ENCODE measurements around the gene MARCHF2.
"Not testable (repeated sequence)": the region's sequence is repeated elsewhere in the genome, so short reads cannot be mapped to it uniquely, and the experiment has no call there.

MARCHF2 gene

DNA sequence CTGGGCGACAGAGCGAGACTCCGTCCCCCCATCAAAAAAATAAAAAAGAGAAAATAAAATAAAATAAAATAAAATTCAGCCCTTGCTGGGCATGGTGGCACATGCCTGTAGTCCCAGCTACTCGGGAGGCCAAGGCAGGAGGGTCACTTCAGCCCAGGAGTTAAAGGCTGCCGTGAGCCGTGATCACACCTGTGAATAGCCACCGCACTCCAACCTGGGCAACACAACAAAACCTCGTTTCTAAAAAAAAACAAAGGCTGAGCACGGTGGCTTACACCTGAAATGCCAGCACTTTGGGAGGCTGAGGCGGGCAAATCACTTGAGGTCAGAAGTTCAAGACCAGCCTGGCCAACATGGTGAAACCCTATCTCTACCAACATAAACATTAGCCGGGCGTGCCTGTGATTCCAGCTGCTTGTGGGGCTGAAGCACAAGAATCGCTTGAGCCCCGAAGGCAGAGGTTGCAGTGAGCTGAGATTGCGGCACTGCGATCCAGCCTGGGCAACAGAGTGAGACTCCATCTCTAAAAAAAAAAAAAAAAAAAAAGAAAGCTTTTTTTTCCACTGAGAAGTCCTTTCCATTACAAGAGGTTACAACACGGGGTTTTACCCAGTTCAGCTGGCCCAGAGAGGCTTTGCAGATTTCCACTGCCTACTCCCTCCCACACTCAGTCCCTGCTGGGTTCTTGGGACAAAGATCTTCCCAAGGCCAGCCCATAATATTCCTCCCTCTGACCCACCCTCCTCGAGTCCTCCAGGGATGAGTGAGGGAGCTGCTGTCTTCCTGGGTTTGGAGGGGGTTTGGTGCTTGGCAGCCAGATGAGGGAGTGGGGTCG lies 42.7 kb upstream of the MARCHF2 start:
- H3K4me3 ChIP-seq (ENCODE audit: low read depth, low read length), result no peak overlapping the region
- TF ChIP-seq, protein P1, sequence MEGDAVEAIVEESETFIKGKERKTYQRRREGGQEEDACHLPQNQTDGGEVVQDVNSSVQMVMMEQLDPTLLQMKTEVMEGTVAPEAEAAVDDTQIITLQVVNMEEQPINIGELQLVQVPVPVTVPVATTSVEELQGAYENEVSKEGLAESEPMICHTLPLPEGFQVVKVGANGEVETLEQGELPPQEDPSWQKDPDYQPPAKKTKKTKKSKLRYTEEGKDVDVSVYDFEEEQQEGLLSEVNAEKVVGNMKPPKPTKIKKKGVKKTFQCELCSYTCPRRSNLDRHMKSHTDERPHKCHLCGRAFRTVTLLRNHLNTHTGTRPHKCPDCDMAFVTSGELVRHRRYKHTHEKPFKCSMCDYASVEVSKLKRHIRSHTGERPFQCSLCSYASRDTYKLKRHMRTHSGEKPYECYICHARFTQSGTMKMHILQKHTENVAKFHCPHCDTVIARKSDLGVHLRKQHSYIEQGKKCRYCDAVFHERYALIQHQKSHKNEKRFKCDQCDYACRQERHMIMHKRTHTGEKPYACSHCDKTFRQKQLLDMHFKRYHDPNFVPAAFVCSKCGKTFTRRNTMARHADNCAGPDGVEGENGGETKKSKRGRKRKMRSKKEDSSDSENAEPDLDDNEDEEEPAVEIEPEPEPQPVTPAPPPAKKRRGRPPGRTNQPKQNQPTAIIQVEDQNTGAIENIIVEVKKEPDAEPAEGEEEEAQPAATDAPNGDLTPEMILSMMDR (IDR thresholded peaks at IDR 0.05; ENCODE audit: borderline replicate concordance, insufficient read depth, low read depth, low read length), result no peak

DNA sequence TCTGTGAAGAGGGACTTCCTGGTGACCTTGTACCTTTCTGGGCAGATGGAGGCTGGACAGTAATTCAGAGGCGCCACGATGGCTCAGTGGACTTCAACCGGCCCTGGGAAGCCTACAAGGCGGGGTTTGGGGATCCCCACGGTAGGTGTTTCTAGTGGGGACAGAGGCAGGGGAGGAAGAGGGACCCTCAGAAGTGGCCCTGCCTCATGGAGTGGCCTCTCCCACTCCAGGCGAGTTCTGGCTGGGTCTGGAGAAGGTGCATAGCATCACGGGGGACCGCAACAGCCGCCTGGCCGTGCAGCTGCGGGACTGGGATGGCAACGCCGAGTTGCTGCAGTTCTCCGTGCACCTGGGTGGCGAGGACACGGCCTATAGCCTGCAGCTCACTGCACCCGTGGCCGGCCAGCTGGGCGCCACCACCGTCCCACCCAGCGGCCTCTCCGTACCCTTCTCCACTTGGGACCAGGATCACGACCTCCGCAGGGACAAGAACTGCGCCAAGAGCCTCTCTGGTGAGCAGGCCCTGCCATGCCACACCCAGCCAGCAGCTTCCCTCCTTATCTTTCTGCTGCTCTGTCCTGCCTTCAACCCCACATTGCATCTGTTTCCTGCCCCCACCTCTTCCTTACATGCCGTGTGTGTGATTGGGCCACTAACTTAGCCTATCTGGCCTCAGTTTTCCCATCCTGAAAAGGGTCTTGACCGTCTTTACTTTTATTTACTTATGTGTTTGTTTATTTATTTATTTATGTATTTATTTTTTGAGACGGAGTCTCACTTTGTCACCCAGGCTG lies 41.9 kb upstream of the MARCHF2 start:
- no peak overlapping the region for H3K4me3 ChIP-seq (ENCODE audit: low read depth, low read length)
- TF ChIP-seq, protein P1 (IDR thresholded peaks at IDR 0.05; ENCODE audit: borderline replicate concordance, insufficient read depth, low read depth, low read length), result no peak

DNA sequence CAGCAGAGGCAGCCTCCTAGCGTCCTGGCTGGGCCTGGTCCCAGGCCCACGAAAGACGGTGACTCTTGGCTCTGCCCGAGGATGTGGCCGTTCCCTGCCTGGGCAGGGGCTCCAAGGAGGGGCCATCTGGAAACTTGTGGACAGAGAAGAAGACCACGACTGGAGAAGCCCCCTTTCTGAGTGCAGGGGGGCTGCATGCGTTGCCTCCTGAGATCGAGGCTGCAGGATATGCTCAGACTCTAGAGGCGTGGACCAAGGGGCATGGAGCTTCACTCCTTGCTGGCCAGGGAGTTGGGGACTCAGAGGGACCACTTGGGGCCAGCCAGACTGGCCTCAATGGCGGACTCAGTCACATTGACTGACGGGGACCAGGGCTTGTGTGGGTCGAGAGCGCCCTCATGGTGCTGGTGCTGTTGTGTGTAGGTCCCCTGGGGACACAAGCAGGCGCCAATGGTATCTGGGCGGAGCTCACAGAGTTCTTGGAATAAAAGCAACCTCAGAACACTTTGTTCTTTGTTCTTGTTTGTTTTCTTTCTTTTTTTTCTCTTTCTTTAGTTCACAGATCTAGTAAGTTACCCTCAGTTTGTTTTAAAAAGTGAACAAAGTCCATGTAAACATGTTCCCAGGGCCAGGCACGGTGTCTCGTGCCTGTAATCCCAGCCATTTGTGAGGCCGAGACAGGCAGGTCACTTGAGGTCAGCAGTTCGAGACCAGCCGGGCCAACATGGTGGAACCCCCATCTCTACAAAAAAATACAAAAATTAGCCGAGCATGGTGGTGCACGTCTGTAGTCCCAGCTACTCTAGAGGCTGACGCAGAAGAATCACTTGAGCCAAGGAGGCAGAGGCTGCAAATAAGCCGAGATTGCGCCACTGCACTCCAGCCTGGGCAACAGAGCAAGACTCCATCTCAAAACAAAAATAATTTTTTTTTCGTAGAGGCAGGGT lies 39.0 kb upstream of the MARCHF2 start:
- TF ChIP-seq, protein P1 (IDR thresholded peaks at IDR 0.05; ENCODE audit: borderline replicate concordance, insufficient read depth, low read depth, low read length), result no peak
- H3K4me3 ChIP-seq (ENCODE audit: low read depth, low read length), result no peak overlapping the region

DNA sequence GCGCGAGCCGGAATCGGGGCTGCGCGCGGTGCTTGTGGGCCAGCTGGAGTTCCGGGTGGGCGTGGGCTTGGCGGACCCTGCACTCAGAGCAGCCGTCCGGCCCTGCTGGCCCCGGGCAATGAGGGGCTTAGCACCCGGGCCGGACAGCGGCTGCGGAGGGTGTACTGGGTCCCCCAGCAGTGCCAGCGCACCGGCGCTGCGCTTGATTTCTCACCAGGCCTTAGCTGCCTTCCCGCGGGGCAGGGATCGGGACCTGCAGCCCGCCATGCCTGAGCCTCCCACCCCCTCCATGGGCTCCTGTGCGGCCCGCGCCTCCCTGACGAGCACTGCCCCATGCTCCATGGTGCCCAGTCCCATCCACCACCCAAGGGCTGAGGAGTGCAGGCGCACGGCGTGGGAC lies 37.3 kb upstream of the MARCHF2 start:
- H3K4me3 ChIP-seq (ENCODE audit: low read depth, low read length), result not testable (repeated sequence)

DNA sequence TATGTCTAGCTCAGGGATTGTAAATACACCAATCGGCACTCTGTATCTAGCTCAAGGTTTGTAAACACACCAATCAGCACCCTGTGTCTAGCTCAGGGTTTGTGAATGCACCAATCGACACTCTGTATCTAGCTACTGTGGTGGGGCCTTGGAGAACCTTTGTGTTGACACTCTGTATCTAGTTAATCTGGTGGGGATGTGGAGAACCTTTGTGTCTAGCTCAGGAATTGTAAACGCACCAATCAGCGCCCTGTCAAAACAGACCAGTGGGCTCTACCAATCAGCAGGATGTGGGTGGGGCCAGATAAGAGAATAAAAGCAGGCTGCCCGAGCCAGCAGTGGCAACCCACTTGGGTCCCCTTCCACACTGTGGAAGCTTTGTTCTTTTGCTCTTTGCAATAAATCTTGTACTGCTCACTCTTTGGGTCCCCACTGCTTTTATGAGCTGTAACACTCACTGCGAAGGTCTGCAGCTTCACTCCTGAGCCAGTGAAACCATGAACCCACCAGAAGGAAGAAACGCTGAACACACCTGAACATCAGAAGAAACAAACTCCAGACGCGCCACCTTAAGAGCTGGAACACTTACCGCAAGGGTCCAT lies 36.6 kb upstream of the MARCHF2 start:
- H3K4me3 ChIP-seq (ENCODE audit: low read depth, low read length), result not testable (repeated sequence)

DNA sequence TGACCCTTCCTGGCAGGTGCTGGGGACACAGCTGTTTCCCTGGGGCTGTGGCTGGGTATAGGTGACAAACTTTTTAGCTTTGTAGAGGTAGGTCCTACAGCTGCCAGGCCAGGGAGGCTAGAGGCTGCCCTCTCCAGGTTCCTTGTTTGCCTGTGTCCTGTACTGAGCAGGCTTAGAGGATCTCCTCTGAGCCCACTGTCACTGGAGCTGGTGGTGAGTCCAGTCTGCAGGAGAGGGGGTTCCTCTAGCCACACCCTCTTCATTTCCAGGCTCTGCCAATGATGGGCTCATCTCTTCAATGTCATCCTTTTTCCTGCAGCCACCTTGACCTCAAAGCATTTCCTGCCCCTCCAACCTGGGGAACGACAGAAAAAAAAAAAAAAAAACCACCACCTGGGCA lies 35.5 kb upstream of the MARCHF2 start:
- TF ChIP-seq, protein P1 (IDR thresholded peaks at IDR 0.05; ENCODE audit: borderline replicate concordance, insufficient read depth, low read depth, low read length), result no peak
- H3K4me3 ChIP-seq (ENCODE audit: low read depth, low read length), result no peak overlapping the region

DNA sequence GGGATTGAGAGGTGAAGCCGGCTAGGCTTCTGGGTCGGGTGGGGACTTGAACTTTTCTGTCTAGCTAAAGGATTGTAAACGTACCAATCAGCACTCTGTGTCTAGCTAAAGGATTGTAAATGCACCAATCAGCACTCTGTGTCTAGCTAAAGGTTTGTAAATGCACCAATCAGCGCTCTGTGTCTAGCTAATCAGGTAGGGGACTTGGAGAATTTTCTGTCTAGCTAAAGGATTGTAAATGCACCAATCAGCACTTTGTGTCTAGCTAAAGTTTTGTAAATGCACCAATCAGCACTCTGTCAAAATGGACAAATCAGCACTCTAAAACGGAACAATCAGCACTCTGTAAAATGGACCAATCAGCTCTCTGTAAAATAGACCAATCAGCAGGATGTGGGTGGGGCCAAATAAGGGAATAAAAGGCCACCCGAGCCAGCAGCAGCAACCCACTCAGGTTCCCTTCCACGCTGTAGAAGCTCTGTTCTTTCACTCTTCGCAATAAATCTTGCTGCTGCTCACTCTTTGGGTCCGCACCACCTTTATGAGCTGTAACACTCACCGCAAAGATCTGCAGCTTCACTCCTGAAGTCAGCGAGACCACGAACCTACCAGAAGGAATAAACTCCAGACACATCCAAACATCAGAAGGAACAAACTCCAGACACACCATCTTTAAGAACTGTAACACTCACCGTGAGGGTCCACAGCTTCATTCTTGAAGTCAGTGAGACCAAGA lies 33.8 kb upstream of the MARCHF2 start:
- H3K4me3 ChIP-seq (ENCODE audit: low read depth, low read length), result not testable (repeated sequence)

DNA sequence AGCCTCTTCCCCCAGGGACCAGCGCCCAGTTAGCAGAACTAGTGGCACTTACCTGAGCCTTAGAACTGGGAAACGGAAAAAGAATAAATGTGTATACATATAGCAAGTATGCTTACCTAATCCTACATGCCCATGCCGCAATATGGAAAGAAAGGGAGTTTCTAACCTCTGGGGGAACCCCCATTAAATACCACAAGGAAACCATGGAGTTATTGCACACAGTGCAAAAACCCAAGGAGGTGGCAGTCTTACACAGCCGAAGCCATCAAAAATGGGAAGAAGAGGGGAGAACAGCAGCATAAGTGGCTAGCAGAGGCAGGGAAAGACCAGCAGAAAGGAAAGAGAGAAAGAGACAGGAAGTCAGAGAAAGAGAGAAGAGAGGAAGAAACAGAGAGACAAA lies 28.5 kb upstream of the MARCHF2 start:
- H3K4me3 ChIP-seq (ENCODE audit: low read depth, low read length), result not testable (repeated sequence)

DNA sequence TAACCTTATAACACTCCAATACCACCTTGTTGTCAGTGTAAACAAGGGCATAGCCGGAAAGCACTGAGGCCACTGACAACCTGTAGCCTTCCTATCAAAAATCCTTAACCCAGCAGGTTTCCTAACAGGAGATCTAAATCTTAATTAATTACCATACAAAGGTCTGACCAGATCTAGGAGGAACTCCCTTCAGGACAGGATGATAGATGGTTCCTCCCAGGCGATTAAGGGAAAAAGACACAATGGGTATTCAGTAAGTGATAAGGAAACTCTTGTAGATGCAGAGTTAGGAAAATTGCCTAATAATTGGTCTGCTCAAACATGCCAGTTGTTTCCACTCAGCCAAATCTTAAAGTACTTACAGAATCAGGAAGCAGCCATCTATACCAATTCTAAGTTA lies 28.0 kb upstream of the MARCHF2 start:
- not testable (repeated sequence) for H3K4me3 ChIP-seq (ENCODE audit: low read depth, low read length)

DNA sequence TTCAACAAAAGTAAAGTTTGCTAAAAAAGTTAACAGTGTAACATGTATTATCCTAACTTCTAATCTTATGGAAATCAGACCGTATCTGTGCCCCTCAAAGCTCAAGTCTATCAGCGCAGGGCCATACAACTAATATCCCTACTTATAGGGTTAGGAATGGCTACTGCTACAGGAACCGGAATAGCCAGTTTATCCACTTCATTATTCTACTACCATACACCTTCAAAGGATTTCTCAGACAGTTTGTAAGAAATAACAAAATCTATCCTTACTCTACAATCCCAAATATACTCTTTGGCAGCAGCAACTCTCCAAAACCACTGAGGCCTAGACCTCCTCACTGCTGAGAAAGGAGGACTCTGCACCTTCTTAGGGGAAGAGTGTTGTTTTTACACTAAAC lies 27.5 kb upstream of the MARCHF2 start:
- not testable (repeated sequence) for H3K4me3 ChIP-seq (ENCODE audit: low read depth, low read length)

DNA sequence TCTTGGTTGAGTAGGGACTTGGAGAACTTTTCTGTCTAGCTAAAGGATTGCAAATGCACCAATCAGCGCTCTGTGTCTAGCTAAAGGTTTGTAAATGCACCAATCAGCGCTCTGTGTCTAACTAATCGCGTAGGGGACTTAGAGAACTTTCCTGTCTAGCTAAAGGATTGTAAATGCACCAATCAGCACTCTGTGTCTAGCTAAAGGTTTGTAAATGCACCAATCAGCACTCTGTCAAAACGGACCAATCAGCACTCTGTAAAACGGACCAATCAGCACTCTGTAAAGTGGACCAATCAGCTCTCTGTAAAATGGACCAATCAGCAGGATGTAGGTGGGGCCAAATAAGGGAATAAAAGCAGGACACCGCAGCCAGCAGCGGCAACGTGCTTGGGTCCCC lies 26.7 kb upstream of the MARCHF2 start:
- H3K4me3 ChIP-seq (ENCODE audit: low read depth, low read length), result not testable (repeated sequence)
